DMS114 treated with DMSO at 0.1 percent for 48 hours (cell line): Measurements from ENCODE around the gene PNMA6E.
A peak's percentile ranks its signal among the peaks of the same experiment; 100 is the strongest.

ENCODE experiments used
- DNase-seq: peaks from one replicate; lab custom pipeline; 2025; ENCODE audit not compliant: unreplicated experiment; lab: John Stamatoyannopoulos, UW

PNMA6E gene

DNA sequence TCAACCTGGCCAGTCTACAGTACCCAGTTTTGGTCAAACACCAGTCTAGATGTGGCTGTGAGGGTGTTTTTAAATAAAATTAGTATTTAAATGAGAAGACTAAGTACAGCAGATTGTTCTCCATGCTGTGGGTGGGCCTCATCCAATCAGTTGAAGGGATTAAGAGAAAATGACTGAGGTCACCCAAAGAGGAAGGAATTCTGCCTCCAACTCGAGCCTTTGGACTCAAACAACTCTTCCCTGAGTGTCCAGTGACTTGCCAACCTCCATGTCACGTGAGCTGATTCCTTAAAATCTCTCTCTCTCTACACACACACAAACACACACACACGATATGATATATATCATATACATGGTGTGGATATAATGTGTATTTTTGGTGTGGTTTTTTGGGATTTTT is 34.7 kb upstream of the PNMA6E start:
- no peak for DNase-seq

DNA sequence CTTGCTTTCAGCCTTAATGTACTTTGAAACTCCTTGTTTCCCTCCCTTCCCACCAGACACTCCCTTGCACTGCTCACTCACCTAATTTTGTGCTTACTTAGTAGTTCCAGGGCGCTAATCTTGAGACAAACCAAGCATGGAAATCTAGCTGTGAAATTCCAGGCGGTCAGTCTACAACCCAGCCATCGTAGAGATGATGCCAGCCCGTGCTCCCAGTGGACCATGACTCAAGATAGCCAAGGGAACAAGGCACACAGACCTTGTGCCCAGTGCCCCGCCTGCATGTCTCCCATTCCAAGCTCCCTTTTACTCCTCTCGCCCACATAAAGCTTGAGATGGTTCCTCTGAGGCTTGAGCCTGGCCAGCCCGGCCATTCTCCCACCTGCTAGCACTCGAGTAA is 33.7 kb upstream of the PNMA6E start:
- DNase-seq: no peak

DNA sequence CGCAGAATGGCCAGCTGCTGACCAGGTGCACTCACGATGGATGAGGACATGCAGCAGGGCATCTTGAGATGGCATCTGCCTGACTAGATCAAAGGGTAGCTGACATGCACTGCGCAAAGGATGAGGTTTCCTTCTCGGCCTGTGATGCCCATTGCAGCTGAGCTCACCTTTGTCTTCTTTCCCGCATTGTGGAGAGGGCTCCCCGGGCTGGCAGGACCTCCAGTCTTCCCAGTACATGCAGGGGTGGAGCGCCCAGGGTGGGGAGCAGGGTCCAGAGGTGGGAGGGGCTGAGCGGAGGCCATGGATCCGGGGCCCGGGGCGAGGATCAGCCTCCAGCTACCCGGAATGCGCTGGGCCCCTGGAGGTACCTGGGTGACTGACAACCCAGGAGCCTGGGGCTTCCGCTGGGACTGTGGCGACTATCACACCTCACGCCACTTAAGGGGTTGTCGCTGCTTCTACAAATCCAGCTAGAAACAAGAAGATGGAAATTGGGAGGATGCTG is 32.7 kb upstream of the PNMA6E start:
- no peak for DNase-seq

DNA sequence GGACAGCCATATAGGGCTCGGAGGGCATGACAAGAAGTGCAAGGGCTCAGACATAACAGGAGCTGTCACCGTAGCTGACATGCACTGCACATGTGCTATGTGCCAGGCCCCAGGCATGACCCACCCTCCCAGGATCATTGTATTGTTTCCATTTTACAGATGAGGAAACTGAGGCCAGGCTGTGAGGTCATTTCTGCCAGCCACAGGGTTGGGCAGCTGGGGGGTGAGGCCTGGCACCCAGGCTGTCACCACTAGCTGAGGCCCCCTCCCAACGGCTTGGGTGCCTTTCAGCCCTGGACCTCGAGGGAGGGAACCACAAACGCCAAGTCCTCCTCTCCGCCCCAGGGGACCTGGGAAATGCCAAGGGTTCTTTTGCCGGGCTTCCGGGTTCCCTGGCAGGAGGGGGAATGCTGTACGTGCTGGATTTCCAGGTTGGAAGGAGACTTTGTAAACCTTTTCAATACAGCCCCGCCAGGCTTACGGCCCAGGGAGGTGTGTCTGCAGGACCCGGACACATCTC is 32.1 kb upstream of the PNMA6E start:
- DNase-seq: no peak

- DNase-seq: no peak
Measured at GRCh38 chrX:153430796-153431195, 29.6 kb upstream of the PNMA6E start.

GRCh38 chrX:153426204-153426603 is 25.1 kb upstream of the PNMA6E start:
- no peak for DNase-seq

- DNase-seq: no peak
Measured at GRCh38 chrX:153423652-153424051, 22.5 kb upstream of the PNMA6E start.

DNA sequence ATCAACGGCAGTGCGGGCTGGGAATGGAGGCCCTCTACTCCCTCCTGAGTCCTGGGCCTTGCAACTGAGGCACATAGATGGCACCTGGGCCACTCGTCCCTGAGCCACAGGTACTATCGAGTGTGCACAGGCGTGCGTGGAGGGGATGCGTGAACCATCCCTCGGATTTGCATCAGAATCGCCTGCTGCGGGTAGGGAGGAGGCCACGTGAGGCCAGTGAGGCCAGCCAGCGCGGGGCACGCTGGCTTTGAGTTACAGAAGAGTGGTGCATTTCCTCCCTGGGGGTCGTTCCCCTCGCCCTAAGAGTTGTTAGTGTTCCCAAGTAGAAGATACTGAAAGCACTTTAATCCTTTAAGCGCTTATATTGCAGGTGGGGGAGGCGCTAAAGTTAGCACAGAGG is 20.7 kb upstream of the PNMA6E start:
- DNase-seq: no peak

- no peak for DNase-seq
Measured at GRCh38 chrX:153420851-153421599, 19.9 kb upstream of the PNMA6E start.

DNA sequence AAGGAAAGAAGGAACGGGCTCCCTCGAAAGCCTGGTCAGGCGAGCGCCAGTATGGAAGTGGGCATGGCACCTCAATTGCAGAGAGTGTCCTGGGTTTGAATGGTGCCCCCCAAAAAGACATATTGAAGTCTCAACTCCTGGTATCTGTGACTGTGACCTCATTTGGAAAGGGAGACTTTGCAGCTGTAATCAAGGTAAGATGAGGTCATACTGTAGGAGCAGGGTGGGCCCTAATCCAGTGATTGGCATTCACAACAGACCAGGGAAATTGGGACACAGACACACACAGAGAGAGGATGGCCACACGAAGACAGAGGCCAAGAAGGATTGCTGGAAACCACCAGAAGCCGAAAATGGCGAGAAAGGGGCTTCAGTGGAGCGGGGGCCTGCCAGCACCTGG is 16.5 kb upstream of the PNMA6E start:
- no peak for DNase-seq

- no peak for DNase-seq
Measured at GRCh38 chrX:153416781-153417450, 15.8 kb upstream of the PNMA6E start.

DNA sequence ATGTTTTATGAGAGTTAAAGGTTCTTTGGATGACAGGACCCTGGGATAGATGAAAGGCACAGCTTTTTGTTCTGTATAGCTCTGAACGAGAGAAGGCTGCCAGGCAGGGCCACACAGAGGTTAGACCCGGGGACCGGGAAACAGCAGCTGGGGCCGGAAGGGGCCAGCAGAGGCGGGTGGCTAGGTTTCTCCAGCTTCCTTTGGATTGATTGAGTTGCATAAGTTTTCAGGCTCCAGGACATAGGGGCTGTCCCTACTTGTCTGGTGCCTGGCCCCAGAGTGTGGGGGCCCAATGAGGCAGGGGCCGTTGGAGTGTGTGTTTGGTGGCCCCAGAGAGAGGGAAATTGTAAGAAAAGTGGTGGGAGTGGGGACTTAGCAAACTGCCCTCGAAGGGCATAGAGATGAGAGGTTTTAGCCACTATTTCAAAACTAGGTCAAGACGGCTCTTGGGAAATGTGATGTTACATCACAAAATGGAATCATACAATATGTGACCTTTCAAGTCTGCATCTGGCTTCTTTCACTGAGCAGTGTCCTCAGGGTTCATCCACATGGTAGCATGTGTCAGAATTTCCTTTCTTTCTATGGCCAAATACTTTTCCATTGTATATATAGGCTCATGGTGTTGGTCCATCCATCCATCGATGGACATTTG is 13.8 kb upstream of the PNMA6E start:
- no peak for DNase-seq

- DNase-seq: no peak
Measured at GRCh38 chrX:153413731-153414130, 12.6 kb upstream of the PNMA6E start.

GRCh38 chrX:153412746-153413720 is 11.9 kb upstream of the PNMA6E start:
- peak; percentile 31 for DNase-seq

DNA sequence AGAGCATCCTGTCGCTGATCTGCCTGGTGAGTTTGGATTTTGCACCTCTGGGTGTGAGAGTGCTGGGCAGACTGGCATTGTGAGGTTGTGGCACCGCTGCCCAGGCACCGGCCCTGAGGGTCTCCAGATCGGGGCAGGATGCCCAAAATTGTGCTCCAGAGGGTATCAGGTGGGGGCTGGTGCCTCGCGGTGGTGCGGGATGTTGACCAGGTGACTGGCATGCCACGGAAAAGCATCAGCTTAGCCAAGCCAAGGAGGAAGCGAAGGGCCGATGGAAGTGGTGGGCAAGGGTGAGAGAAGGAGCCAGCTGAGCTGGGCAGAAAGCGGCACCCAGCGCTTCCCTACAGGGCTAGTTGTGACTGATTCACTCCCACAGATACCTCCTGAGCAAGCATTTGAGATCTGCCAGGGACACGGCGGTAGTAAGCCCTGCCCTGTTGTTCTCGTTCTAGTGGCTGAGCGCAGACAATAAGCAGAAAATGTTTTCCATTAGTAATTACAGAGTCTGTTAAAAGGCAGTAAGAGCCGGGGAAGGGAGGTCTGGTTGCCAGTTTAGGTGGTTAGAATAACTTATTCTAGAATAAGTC is 10.9 kb upstream of the PNMA6E start:
- DNase-seq: no peak

- DNase-seq: no peak
Measured at GRCh38 chrX:153411255-153411987, 10.3 kb upstream of the PNMA6E start, which contains the start of gene ZFP92. Gene ZFP92, plus strand, starts transcription at chrX:153411472. Its CDS starts 6,851 bp downstream, at chrX:153418323.

GRCh38 chrX:153410888-153411254 is 9.7 kb upstream of the PNMA6E start:
- DNase-seq: no peak

GRCh38 chrX:153410373-153410772 is 9.2 kb upstream of the PNMA6E start:
- DNase-seq: no peak

- no peak for DNase-seq
Measured at GRCh38 chrX:153409414-153410101, 8.4 kb upstream of the PNMA6E start.
